Measurements from ENCODE around the gene SAC3D1.
"Not testable (repeated sequence)": the region's sequence is repeated elsewhere in the genome, so short reads cannot be mapped to it uniquely, and the experiment has no call there.

The SAC3D1 gene

DNA sequence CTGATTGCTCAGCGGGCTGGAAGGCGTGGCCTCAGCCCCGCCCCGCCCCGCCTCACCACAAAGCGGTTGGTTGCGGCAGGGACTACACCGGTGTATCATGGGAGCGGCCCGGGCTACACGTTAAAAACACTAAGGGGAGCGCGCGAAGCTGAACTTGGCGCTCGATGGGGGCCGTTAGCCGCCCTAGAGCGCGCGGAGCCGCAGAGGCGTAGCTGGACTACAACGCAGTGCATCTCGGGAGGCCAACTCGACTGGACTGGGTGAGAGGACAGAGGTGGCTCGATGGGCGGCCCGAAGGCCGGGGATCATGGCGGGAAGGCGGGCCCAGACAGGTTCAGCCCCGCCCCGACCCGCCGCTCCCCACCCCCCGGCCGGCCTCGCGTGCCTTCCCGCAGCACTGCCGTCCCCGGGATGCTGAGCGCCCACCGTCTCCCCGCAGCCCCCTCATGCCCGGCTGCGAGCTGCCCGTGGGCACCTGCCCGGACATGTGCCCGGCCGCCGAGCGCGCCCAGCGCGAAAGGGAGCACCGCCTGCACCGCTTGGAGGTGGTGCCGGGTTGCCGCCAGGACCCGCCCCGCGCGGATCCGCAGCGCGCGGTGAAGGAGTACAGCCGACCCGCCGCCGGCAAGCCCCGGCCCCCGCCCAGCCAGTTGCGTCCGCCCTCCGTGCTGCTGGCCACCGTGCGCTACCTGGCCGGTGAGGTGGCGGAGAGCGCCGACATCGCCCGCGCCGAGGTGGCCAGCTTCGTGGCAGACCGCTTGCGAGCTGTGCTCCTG is at the start of gene SAC3D1:
SAC3D1 (plus strand) TSS at position 364 of the 776 bp plus-strand sequence; CDS start at position 447, 83 bp downstream.
- DNase-seq: peak; percentile 94

GRCh38 chr11:64994318-64994717 is 46.7 kb upstream of the SAC3D1 start:
- no peak for DNase-seq

DNA sequence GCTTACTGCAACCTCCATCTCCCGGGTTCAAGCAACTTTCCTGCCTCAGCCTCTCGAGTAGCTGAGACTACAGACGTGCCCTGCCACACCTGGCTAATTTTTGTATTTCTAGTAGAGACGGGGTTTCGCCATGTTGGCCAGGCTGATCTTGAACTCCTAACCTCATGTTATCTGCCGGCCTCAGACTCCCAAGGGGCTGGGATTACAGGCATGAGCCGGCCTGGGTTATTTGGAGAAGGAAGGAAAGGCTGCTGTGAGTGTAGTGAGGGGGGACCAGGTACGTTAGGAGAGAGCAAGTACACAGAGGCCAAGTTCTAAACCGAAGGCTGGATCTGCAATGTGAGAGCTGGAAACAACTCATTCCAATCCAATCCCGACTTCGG is 44.7 kb upstream of the SAC3D1 start:
- no peak for DNase-seq

DNA sequence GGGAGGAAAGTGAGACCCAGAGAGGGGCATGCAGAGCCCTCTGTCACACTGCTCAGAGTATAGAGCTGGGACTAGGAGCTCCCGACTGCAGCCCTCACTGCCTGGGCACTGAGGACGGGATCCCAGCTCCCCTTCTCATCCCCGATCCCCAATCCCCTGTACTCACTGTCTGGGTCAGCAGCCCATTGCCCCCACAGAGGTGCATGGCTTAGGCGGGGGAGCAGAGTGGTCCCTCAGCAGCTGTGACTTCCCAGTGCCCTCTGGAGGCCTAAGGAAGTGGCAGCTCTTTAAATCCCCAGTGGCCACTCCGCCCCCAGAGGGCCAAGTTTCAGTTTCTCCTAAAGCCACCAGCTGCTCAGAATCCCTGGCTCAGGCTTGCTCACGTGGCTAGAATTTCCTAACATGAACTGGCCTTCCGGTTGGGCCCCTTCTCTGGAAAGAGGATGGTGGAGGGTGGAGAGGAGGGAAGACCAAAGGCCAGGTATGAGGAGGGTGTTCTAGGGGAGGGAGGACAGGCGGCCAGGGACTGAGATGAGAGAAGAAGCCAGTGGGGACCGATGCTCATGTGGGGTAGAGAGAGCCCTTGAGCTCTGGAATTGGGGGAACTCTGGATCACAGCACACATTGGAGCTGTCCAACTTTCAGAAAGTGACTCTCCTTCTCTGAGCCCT is 44.2 kb upstream of the SAC3D1 start, which contains the start of gene BATF2:
BATF2 (minus strand) TSS at position 262 of the 671 bp plus-strand sequence; CDS start at position 205, 57 bp downstream.
- peak; percentile 73 for DNase-seq

GRCh38 chr11:64998141-64998540 is 42.9 kb upstream of the SAC3D1 start:
- DNase-seq: no peak

DNA sequence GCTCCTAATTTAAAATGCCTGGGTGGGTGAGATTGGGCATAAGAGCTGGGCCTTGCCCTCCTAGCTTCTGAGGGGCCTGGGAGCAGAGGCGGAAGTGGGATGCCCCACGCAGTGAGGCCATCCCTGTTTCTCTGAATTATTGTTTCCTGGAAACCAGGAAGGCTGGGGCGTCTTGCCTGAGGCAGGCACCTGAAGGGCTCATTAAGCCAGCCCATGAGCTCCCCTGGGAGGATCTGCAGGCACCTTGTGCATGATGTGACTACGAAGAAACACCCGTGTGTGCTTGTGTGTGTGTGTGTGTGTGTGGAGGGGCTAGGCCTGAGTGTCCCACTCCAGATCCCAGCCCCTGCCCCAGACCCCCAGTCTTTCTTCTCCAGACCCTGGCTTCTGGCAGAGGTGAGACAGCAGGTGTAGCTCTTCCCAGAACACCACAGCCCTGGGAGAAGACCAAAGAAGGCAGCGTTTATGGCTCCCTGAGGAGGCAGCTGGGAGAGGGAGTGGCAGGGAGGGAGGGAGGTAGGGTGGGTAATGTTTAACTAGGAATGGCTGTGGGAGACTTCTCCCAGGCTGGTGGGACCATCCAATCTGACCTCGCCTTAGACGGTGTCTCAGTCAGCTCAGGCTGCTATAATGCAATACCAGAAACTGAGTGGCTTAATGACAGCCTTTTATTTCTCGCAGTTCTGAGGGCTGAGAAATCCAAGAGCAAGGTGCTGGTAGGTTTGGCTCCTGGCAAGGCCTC is 42.1 kb upstream of the SAC3D1 start:
- no peak for DNase-seq

DNA sequence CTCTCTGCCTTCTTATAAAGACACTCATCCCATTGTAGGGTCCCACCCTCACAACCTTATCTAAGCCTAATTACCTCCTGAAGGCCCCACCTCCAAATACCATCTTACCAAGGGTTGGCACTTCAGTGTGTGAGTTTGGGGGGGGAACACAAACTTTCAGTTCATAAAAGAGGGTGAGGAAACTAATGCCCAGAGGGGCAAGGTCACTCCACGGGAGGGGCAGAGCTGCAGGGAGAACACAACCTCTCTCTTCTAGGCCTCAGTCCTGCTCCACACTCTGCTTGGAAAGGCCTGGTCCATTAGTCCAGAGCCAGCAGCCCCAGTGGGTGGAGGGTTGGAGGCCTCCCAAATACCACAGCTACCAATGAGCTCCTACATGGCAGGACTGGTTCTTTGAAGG is 41.5 kb upstream of the SAC3D1 start:
- no peak for DNase-seq

GRCh38 chr11:65002706-65003105 is 38.3 kb upstream of the SAC3D1 start:
- no peak for DNase-seq

DNA sequence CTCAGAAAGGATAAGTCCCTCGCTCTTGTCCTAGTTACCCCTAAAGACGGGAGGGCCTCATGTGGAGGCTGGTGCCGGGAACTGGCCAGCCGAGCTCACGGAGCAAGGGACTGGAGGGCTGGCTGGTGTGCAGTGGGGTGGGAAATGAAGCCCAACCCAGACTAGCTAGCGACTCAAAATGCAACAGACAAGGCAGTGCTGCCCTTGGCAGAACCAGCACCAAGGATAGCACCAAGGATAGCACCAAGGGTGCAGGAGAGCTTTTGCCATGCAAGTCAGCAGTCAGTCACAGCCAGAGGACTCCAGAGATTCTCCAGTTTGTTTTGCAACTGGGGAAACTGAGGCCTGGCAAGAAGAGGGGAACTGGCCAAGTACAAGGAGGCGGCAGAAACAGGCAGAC is 37.7 kb upstream of the SAC3D1 start:
- DNase-seq: no peak

- DNase-seq: not testable (repeated sequence)
These were observed 37.0 kb upstream of the SAC3D1 start for GRCh38 chr11:65003968-65004367.

DNA sequence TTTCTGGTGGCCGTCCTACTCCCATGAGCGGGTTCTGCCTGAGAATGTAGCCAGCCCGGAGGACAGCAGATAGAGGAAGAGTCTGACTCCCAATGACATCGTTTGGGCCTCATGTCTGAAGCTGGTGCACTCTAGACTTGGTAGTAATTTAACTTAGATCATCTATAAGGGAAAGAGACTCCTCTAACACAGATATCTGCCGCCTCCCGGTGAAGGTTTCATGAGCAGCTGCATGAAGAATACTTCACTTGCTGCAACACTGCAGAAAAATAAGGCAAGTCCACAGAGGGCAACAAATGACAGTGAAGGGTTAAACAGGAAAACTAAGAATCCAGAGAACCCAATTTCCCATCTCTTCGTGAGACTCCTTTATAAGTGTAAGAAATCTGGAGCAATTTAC is 33.0 kb upstream of the SAC3D1 start:
- no peak for DNase-seq

DNA sequence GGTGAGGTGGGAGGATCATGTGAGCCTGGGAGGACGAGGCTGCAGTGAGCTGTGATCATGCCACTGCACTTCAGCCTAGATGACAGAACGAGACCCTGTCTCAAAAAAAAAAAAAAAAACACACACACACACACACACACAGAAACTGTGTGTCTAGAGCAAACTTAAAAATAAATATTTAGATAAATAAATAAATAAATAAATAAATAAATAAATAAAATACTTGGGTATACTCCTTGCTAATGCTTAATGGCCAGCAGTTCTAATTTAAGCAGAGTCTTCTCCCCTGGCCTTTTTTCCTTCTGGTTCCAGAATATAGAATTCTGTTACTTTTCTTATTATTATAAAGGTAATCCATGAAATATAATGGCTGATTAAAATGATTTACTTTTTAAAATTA is 32.1 kb upstream of the SAC3D1 start:
- DNase-seq: no peak

GRCh38 chr11:65013130-65013887 is 27.7 kb upstream of the SAC3D1 start:
- DNase-seq: peak; percentile 95

GRCh38 chr11:65013888-65014725 is 26.9 kb upstream of the SAC3D1 start, which contains the start of gene ARL2:
TSS of gene ARL2 (plus strand) at chr11:65014160. CDS start at chr11:65014208, 48 bp downstream.
- DNase-seq: peak; percentile 96

DNA sequence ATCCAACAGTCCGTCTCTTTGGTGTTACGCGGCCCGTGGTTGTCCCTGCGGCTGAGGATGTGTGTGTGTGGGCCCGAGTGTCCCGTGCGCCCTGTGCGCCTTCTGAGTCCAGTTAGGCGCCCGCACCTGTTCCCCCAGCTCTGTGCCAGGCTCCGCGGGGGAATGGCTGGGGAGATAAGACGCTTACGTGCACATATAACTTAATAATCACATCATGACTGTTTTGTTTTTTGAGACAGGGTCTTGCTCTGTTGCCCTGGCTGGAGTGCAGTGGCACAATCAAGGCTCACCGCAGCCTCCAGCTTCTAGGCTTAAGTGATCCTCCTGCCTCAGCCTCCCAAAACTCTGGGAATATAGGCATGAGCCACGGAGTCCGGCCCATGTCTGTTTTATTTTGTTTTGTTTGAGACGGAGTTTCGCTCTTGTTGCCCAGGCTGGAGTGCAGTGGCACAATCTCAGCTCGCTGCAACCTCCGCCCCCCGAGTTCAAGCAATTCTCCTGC is 26.2 kb upstream of the SAC3D1 start:
- DNase-seq: no peak

- no peak for DNase-seq
These were observed 24.3 kb upstream of the SAC3D1 start for GRCh38 chr11:65016705-65017104.

DNA sequence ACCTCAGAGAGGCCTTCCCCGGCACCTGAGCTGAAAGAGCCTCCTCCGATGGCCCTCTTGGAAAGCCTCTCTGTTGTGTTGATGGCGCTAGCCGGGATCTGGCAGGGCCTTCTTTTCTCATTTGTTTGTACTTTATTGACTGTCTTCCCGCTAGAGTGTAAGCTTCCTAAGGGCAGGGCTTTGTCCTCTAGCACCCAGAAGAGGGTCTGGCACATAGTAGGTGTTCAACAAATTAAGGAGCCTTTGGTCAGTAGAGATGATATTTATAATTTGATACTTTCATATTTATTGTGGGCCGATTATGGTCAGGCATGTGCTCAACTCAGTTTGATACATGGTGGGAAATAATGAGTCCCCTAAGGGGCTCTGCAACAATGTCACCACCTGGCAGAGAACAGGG is 23.1 kb upstream of the SAC3D1 start:
- no peak for DNase-seq

DNA sequence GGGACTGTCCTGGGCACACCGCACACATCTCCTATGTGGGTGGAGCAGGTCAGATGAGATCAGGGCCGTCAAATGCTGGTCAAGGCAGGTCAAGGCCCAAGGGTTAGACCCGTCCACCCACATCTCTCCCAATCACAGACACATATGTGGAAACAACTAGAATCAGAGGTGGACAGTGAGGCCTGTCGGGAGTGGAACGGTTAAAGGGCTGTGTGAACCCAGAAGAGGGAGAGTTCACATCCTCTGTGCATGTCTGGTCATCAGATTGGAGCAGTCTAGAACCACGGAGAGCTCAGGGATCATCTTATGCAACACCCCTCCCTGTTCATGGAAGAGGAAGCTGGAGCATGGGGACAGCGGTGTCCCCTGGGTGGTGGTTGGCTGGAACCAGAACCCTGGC is 21.2 kb upstream of the SAC3D1 start:
- DNase-seq: no peak

GRCh38 chr11:65021003-65021402 is 20.0 kb upstream of the SAC3D1 start:
- no peak for DNase-seq

DNA sequence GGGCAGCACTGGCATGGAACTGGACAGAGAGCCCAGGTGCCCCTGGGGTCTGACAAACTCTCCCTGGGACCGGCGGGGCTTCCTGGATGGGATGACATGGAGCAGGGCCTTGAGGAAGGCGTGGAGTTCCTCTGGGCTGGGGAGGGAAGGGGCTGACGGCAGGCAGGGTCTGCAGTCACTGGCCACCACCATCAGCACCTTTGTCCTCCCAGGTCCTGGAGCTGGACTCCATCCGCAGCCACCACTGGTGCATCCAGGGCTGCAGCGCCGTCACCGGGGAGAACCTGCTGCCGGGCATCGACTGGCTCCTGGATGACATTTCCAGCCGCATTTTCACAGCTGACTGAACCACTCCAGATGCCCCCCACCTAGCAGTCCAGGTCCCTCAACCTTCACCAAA is 19.5 kb upstream of the SAC3D1 start:
- DNase-seq: no peak

DNA sequence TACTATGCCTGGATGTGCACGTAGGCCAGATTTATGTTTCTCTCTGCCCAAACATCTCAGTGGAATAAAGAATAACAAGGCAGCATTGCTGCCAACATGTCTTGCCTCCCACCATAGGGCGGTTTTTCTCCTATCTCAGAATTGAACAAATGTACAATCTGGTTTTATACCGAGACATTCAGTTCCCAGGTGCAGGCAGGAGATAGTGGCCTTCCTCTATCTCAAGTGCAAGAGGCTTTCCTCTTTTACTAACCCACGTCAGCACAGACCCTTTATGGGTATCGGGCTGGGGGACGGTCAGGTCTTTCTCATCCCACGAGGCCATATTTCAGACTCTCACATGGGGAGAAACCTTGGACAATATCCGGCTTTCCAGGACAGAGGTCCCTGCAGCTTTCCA is 17.5 kb upstream of the SAC3D1 start:
- DNase-seq: not testable (repeated sequence)

DNA sequence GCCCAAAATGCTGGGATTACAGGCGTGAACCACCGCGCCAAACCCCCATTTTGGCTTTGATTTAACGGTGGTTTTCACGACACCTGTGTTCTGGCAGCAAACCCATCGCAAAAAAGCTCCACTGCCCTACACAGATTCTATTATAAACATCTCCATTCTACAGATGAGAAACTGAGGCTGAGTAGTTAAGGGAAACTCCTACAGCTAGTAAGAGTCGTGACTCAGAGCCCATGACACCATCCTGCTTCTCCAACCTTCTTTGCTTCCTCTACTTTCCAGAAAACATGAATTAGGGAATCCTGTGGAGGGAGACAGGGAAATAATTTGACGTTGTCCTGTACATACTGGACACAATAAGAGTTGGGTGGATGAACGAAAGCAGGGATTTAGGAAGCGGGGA is 14.2 kb upstream of the SAC3D1 start:
- no peak for DNase-seq

All from femur (tissue), 1 donor.